Dermis blood vessel endothelial cell (primary cell): ENCODE data around the gene NEMP2. TPM values are rescaled to one million over a fixed set of nuclear protein-coding genes. Genes with fewer than 3 reads are reported as not detected.

Source experiments
- DNase-seq: peaks from one replicate; pipeline ENCODE4 v3.0.0; 2010
- total RNA-seq: library from RNA; depleted of rRNA; stranded (reverse); fragments of >200 nt; gene quantifications from 2 replicates; pipeline ENCODE4 v1.2.3, GENCODE V29; 2014

The NEMP2 gene
- total RNA-seq, 1 donor from 2014 or later = 4.1 TPM

DNA sequence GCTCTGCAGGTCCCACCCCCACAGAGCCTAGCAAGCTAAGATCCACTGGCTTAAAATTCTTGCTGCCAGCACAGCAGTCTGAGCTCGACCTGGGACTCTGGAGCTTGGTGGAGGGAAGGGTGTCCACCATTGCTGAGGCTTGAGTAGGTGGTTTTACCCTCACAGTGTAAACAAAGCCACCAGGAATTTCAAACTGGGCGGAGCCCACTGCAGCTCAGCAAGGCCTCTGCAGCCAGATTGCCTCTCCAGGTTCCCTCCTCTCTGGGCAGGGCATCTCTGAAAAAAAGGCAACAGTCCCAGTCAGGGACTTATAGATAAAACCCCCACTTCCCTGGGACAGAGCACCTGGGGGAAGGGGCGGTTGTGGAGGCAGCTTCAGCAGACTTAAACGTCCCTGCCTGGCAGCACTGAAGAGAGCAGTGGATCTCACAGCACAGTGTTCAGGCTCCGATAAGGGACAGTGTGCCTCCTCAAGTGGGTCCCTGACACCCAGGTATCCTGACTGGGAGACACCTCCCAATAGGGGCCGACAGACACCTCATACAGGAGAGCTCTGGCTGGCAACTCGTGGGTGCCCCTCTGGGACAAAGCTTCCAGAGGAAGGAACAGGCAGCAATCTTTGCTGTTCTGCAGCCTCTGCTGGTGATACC, 20.0 kb upstream of the NEMP2 start:
- no peak for DNase-seq

DNA sequence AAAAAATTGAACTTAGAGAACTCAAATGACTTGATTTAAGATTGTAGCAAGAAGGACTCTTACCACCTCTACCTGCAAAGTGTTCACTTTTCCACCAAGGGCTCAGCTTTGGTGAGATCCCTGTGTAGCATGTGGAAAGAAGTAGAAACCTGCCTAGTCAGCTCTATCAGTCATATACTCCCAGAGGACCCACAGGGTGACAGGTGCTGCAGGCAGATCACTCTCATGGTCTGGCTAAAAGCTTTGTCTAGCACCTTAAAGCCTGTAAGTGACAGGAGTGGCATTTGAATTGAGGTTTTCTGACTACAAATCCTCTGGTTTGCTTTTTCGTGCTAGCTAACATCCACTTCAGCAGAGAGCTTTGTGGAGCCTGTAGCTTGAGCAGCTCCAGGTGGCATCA, 18.7 kb upstream of the NEMP2 start:
- DNase-seq = no peak

DNA sequence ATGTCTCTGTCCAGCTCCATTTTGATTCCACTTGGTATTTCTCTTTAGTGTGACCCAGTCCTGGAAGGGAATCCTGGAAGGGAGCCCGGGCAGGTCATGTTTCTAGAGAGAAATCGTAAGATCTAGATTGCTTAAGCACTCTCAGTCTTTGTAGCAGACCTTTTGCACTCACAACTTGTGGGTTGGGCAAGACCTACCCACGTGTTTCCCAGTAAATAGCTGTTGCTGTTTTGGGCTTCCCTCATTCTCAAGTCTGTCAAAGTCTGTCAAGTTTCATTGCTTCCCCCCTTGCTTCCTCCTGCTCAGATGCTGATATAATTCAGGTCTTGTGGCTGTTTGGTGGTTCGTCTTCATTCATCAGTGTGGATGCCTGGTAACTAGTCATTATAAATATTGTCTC, 17.4 kb upstream of the NEMP2 start:
- no peak for DNase-seq

DNA sequence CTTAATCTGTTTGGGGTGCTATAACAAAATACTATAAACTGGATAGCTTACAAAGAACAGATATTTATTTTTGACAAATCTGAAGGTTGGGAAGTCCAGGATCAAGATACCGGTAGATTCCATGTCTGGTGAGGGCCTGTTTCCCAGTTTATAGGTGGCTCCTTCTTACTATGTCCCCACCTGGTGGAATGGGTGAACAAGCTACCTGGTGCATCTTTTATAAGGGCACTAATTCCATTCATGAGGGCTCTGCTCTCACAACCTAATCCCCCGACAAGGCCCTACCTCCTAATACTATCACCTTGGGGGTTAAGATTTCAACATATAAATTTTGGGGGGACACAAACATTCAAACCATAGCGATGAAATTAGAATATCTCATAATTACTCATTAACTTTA, 15.6 kb upstream of the NEMP2 start:
- DNase-seq = no peak

DNA sequence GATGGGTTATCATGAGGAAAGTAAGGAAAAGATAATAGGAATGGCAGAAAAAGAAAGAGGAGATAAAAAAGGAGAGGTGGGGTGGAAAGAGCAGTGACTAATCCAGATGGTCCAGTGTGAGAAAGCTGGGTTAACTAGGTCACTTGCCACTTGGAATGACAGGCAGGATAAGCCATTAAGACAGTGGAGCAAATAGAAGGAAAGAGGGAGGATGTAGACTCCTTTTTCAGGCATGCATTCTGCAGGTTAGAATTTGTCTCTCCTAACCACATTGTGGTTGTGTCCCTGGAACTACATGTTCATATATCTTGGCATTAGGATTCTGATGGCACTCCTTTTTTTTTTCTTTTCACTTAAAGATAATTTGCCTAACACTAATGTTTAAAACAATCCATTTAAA, 13.4 kb upstream of the NEMP2 start:
- DNase-seq = no peak

DNA sequence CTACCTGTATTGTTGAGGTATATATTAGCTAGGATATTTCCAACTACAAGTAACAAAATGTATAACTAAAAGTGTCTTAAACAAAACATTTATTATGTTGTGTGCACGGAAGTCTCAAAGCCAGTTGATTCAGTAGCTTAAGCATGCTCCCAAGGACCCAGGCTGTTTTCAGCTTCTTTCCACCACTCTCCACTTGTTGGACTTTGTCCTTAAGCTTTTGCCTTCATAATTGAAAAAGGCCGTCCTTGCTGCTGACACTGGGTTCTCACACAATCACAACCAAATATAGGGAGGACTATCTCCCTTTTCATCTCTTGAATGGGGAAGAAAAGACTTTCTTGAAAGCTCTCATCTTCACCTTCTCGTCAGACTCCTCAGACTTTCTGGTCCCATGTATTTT, 12.2 kb upstream of the NEMP2 start:
- no peak for DNase-seq

DNA sequence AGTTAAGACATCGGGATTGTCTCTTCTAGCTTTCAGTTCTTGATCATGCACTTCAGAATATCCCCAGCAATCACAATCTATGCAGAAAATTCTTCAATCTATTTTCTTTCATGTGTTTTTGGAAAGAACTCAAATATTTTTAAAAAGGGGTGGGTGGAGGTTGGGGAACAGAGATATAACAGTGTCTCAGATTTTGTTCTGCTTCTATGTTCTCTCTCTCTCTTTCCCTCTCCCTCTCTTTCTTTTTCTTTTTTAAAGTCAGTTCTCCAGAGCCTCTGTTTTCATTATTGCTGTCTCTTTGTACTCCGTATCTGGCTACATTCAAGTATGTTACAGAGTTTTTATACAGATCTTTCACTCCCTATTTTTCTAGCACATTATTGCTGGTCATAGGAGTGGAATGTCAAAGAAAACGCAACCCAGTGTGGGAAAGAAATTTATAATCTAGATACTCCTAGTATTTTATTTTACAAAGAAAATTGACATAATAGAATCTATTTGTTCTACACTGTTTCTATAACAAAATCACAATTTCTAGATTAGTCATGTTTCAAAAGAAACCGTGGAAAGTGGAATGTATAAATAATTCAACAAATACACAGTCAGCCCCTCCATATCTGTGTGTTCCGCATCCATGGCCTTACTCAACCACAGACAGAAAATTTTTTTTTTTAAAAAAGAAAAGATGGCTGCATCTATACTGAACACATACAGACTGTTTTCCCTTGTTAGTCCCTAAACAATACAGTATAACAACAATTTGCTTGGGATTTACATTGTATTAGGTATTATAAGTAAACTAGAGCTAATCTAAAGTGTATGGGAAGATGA, 11.2 kb upstream of the NEMP2 start:
- no peak for DNase-seq

DNA sequence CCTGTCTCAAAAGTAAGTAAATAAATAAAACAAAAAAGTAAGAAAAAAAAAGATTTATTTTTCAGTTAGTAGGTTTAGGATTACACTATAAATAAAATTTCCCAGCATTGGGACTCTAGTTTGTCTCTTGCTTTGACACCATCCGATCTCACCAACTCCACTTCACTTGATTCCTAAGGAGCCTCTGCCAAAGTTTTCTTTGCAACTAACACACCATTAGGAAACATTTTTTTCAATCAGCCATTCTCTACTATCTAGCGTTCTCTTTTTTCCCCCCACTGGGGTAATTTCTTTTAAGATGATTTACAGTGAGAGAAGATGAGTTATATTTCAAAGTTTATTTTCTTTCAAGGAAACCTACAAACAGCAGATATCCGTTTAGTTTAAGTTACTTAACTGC, 10.6 kb upstream of the NEMP2 start:
- no peak for DNase-seq

DNA sequence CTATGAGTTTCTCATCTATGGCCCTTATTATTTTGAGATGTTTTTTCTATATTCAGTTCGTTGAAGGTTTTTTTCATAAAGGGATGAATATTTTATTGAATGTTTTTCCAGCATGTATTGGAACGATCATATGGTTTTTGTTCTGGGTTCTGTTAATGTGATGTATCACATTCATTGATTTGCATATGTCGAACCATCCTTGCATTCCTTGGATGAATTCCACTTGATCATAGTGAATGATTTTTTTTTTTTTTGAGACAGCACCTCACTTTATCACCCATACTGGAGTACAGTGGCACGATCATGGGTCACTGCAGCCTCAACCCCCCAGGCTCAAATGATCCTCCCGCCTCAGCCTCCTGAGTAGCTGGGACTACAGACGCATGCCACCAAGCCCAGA, 5.5 kb upstream of the NEMP2 start:
- peak; percentile 26 for DNase-seq

DNA sequence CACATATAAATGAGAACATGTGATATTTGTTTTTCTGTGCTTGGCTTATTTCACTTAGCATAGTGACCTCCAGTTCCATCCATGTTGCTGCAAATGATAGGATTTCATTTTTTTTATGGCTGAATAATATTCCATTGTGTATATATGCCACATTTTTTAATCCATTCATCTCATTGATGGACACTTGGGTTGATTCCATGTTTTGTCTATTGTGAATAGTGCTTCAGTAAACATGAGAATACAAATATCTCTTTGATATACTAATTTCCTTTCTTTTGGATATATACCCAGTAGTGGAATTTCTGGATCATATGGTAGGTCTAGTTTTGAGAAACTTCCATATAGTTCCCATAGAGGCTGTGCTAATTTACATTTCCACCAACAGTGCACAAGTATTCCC, 3.7 kb upstream of the NEMP2 start:
- no peak for DNase-seq

DNA sequence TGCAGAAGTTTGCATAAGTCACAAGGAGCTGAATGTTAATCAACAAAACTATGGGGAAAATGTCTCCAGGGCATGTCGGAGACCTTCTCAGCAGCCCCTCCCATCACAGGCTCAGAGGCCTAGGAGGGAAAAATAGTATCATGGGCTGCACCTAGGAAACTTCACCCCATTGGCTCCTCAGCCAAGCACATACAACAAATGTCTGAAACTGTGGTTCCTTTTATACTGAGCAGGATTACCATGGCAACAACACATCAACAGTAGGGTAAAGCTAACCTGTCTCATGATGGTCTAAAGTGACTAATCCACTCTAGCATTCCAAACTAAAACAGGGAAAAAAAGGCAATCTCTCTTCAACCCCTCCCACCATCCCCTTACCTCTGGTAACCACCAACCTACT, 3.2 kb upstream of the NEMP2 start:
- peak; percentile 26 for DNase-seq

DNA sequence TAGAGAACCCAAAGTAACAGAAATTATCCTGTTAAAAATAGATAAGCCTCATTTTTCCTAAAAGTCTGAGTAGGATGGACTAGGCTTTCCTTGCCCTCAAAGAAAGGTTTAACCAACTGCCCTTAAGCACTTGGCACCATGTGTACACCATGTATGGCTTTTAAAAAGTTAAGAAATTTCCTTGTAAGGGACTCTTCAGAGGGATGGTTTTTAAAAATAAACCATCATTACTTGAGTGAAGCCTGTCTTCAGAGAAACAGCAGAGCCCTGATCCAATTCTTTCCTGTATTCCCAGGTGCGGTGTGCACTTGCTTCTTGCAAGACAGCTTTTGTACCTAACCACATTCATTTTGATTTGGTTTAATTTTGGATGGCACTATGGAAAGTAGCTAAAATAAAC, 1.1 kb upstream of the NEMP2 start:
- DNase-seq = peak; percentile 19

DNA sequence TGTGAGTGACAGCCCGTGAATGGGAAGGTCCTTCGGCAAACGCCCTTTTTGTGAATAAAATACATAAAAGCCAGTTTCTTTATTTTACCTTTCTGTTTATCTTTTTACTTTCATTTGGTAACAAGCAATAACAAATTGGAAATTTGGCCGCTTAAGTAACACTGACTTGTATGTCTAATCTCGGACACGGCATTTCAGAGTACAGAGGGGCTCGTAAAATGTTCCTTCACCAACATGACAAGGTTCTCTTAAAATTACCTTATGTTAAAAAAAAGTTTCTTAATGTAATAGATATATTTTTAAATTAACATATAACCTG, 558 bp upstream of the NEMP2 start:
- DNase-seq = no peak

DNA sequence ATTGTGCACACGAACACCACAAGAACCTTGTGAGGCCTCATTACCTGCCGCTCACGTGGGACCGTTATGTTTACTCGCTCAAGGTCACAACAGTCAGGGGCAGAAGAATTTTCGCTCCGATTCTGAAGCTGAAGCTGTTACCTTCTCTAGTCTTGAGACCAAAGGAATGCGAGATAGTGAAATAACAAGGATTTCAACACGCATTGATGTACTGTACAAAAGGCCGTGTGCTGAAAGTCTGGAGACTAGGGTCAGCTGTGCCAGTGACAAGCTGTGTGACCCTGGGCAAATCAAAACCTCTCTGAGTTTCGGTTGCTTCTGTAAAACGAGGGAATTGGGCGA, 583 bp downstream of the NEMP2 start:
- no peak for DNase-seq

DNA sequence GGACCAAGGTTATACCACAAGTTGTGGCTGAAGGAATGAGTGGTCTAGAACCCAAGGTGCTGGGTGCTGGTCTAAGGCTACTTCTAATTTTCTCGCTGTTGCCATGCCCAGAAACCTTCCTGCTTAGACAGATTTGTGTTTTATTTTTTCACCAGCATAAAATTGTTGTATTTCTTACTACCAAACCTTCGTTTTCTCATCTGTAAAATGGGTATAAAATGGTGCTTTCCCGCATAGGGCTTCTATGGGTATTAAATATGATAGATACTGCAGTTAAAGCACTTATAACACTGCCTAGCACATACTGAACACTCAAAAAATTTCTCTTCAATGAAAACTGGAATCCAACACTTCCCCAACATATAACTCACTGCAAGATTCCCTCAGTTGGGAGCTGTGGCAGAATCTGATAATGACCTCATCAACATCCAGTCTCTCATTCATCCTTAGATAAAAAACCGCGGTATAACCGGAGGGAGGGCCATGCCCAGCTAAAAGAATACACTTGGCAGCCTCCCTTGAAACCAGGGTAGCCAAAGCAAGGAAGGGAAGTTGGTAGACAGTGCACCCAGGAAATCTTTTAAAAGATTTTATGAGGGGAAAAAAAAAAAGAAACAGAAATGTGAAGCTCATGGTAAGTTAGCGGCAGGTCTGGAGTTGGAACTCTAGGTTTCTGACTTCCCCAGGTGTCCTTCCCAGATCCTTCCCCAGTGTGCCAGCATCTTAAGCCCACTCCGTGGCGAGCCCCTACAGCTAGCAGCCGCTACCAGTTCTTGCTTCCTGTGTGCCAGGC, 1.2 kb downstream of the NEMP2 start:
- DNase-seq = peak; percentile 22

DNA sequence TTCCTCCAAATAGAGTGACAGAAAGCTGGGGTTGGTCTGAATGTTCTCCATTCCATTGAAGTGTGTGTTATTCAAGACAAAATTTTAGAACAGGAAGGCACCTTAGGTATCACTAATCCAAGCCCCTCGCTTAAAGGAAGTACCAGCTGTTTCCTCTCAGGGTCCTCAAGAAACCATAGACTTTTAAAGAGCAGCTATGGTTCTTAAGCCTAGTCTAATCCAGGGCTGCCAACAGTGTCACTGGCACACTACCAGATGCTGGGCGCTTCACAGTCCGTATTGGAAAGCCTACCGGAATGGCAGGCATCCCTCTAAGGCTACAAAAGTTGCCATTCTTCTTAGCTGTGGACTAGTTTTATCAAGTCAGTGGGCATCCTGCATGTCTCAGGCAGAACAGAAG, 1.9 kb downstream of the NEMP2 start:
- peak; percentile 10 for DNase-seq

DNA sequence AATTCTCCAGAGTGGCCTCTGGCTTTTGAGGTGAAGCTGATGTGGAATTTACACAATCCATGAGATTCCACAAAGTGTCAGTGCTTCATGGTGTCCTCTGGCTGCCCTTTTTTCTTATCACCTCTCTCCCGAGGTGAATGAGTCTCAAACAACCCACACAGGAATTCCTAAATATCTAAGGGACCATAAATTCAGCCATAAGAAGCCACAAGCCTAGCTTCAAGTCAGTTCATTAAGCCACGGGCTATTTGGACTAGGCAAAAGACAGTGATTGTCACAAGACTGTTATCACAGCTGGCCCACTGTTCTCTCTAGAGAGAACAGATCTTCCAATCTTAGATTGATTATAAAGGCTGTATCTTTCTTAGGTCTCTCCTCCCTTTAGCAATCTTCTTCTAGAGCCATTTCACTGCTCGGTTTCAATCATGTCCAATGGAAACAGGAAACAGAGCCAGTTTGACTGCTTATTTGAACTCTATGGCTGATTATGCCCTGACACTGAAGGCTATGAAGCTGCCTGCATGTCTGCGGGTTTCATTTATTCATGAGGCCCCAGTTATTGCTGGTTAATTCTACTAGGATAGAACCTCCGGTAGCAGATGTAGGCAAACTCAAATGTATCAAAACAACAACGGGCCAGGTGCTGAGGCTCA, 4.1 kb downstream of the NEMP2 start:
- DNase-seq = no peak

DNA sequence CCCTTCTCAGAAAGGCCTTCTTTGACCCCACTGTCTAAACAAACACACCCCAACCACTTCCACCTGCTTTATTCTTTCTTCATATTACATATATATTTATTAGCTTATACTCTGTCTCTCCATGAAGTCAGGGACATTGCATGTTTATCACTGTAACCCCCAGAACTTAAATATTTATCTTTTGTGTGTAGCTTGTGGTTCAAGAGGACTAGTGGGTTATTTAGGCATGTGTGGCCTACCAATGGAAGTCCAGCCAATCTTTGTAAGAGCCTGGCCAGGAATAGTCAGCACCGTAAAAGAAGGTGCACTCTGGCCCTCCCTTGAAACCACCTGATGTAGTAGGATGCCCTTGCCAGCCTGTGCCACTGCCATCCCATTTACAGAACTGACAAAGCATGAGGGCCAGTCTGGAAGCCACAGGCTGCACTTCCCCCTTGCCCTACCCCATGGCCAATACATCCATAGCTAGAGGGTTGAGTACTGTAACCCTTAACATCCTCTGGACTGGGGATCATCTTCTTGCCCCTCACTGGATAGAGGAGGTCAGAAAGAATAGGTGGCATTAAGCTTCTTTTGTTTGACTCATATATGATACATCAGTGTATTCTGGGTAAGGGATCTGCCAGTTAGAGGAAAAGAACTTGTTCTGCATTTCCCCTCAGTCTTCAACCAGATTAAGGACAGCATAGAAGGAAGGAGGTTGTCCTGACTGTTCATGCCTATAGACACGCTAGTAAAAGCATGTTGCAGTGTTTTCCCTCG, 4.9 kb downstream of the NEMP2 start:
- no peak for DNase-seq

DNA sequence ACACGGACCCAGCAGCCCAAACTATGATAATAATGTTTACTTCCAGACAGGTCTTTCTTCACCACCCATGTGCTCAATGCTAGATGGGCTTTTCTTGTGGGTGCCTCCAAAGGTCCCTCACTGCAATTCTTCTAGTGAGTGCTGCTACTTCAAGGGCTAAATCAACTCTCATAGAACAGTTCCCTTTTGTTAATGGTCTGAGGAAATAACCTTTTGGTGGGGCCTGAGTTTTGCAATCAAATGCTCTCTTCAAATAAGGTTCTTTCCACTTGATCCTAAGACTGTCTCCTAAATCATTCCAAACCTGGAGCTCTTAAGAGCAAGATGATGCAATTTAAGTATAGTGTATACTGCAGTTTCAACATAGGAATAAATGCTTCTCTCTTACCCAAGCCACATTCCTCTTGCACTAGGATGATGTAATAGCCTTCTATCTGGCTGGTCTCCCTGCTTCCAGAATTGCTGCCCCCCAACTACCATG, 6.0 kb downstream of the NEMP2 start:
- no peak for DNase-seq

DNA sequence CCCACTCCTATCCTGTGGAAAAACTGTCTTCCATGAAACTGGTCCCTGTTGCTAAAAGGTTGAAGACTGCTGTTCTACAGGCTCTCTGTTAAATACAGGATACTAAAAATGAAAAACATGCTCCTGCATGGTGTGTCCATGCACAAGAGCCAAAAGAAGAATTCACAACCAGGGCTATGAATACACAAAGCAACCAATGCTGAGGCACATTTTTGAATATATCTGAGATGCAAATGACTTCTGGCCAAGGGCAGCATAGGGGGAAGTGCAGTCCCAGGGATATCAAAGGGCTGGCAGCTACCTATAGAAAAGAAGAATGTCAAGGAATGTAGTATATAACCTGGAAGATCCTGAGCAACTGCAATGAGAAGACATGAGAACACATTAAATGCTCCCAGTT, 6.6 kb downstream of the NEMP2 start:
- DNase-seq = no peak

DNA sequence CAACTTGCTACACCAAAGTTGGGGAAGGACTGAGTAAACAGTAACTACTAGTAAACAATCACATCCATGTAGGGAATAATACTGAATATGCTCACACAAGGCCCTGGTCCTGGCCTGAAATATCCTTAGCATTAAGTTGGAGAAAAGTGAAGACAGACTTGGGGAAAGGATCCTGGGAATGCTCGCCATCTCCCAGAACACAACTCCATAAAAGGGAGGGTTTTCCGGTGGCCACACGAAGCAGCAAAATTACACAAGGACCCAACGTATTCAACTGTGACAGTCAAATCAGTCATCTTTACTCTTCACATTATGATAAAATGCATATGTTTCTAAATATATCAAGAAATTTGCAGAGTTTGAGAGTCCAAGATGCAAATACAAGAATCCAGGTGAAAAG, 7.3 kb downstream of the NEMP2 start:
- DNase-seq = no peak

DNA sequence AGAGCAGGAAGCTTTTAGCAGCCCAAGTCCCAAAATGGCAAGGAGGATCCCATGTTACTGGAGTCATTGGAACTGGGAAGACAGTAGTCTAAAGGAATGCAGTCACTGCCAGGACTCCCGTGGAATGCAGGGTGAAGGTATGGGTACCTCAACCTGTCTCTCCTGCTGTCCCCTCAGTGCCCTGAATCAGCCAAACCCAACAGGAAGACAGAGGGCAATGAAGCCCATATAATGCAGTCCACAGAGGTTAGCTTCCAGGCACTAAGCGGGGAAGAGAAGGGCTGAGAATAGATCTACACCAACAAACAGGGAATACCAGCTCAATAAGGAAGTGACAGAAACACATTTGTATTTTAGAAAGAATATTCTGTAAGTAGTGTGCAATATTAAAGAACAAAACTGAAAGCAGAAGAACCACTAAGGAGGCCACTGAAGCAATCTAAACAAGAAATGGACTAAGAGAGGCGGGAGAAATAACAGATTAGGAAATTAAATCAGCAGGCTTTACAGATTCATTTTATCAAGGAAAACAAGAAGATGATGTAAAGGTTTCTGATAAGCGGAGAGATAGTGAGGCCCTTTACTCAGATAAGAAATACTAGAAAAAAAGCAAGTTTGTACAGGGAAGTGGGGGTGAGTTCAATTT, 8.3 kb downstream of the NEMP2 start:
- DNase-seq = no peak
